ENCODE data around the gene DDI2.

- TF ChIP-seq GATA2 (IDR thresholded peaks at IDR 0.05; ENCODE audit: low read depth, low read length) (no peak), GATA3 (IDR thresholded peaks at IDR 0.05; ENCODE audit: low read depth, low read length) (no peak)
Measured at GRCh38 chr1:15696956-15697521, 79.8 kb downstream of the DDI2 start.

Data from SH-SY5Y (cell line).